MM.1S (cell line): ENCODE data around the gene B3GAT3.

Experiments used
- DNase-seq: peaks from one replicate; pipeline ENCODE4 v3.0.0-alpha.2; 2015
- H2AFZ ChIP-seq: fragments of 300-600 bp; sonication (generic); 2 replicates; pipeline ENCODE4 v1.6.0; 2016; ENCODE audit warnings: antibody characterized with exemption, low read length
- H3F3A ChIP-seq: fragments of 300-600 bp; sonication (generic); 2 replicates; pipeline ENCODE4 v1.6.1; 2016; ENCODE audit warnings: mild to moderate bottlenecking, antibody characterized with exemption, low read length, moderate library complexity, mixed read lengths; ENCODE audit not compliant: insufficient read depth
- H3K27ac ChIP-seq: fragments of 300-600 bp; sonication (generic); 2 replicates; pipeline ENCODE4 v1.5.1; 2016; ENCODE audit warnings: mild to moderate bottlenecking, low read length
- H3K27me3 ChIP-seq: fragments of 300-600 bp; sonication (generic); replicated peaks from 2 replicates; pipeline ENCODE4 v1.6.0; 2016; ENCODE audit warnings: low read length; ENCODE audit not compliant: insufficient read depth
- H3K36me3 ChIP-seq: fragments of 300-600 bp; sonication (generic); replicated peaks from 2 replicates; pipeline ENCODE4 v1.6.1; 2016; ENCODE audit warnings: mild to moderate bottlenecking, low read length, mixed read lengths; ENCODE audit not compliant: insufficient read depth
- H3K4me1 ChIP-seq: fragments of 300-600 bp; sonication (generic); 2 replicates; pipeline ENCODE4 v1.6.1; 2016; ENCODE audit warnings: low read length, mixed read lengths
- H3K4me2 ChIP-seq: fragments of 300-600 bp; sonication (generic); 2 replicates; pipeline ENCODE4 v1.6.0; 2016; ENCODE audit warnings: low read depth, low read length
- H3K4me3 ChIP-seq: fragments of 300-600 bp; sonication (generic); 2 replicates; pipeline ENCODE4 v1.5.1; 2016; ENCODE audit warnings: low read length, mixed read lengths
- H3K79me2 ChIP-seq: fragments of 300-600 bp; sonication (generic); 2 replicates; pipeline ENCODE4 v1.6.1; 2016; ENCODE audit warnings: mixed run types, low read length, mixed read lengths
- H3K9ac ChIP-seq: fragments of 300-600 bp; sonication (generic); 2 replicates; pipeline ENCODE4 v1.6.1; 2016; ENCODE audit warnings: low read length, mixed read lengths
- H3K9me2 ChIP-seq: fragments of 300-600 bp; sonication (generic); replicated peaks from 2 replicates; pipeline ENCODE4 v1.6.1; 2016; ENCODE audit warnings: mild to moderate bottlenecking, low read length, mixed read lengths; ENCODE audit not compliant: insufficient read depth
- H3K9me3 ChIP-seq: fragments of 300-600 bp; sonication (generic); replicated peaks from 2 replicates; pipeline ENCODE4 v1.6.1; 2016; ENCODE audit warnings: mild to moderate bottlenecking, low read length, mixed read lengths; ENCODE audit not compliant: insufficient read depth
- H4K20me1 ChIP-seq: fragments of 300-600 bp; sonication (generic); 2 replicates; pipeline ENCODE4 v1.6.1; 2016; ENCODE audit warnings: mild to moderate bottlenecking, low read length, moderate library complexity, mixed read lengths; ENCODE audit not compliant: insufficient read depth
- EZH2 ChIP-seq: fragments of 300-600 bp; sonication (generic); optimal IDR thresholded peaks from 2 replicates; pipeline ENCODE3; 2017; ENCODE audit warnings: low read depth, mild to moderate bottlenecking, antibody characterized with exemption, low read length, mixed read lengths
- EZH2phosphoT487 ChIP-seq: fragments of 300-600 bp; sonication (generic); IDR thresholded peaks from 2 replicates; pipeline ENCODE4 v1.6.1; 2018; ENCODE audit warnings: antibody characterized with exemption, low read length
- TF ChIP-seq, protein P1 (sequence below): fragments of 300-600 bp; sonication (generic); IDR thresholded peaks from 2 replicates; pipeline ENCODE4 v1.5.1; 2016; ENCODE audit warnings: antibody characterized with exemption, low read length, mixed read lengths

The B3GAT3 gene

GRCh38 chr11:62611705-62612365 is 10.0 kb downstream of the B3GAT3 start:
- Histone ChIP-seq H3K4me2 (peak overlapping the region; percentile 87), H3K27ac (peak overlapping the region; percentile 51; the same call in 1 of the 2 replicates), H3K9me3 (no peaks in the 10 kb centered on the region), H3K36me3 (no peaks in the 10 kb centered on the region), H2AFZ (peak overlapping the region; percentile 79), H3K4me1 (peaks cover 14% of the 10 kb centered on the region), H3F3A (peaks cover 10% of the 10 kb centered on the region), H4K20me1 (no peaks in the 10 kb centered on the region), H3K79me2 (peaks cover 13% of the 10 kb centered on the region), H3K9me2 (no peaks in the 10 kb centered on the region), H3K9ac (peak overlapping the region; percentile 69), H3K27me3 (no peaks in the 10 kb centered on the region), H3K4me3 (peak overlapping the region; percentile 82)
- no peak for TF ChIP-seq EZH2
- no peak for DNase-seq

GRCh38 chr11:62610814-62611704 is 10.7 kb downstream of the B3GAT3 start:
- Histone ChIP-seq H3K4me2 (peak overlapping the region; percentile 87), H3K4me1 (peaks cover 14% of the 10 kb centered on the region), H3K36me3 (no peaks in the 10 kb centered on the region), H3K79me2 (peaks cover 13% of the 10 kb centered on the region), H3K4me3 (peak overlapping the region; percentile 82), H3K9ac (peak overlapping the region; percentile 69), H3F3A (peaks cover 10% of the 10 kb centered on the region), H3K9me2 (no peaks in the 10 kb centered on the region), H3K27me3 (no peaks in the 10 kb centered on the region), H2AFZ (peak overlapping the region; percentile 79; the same call in 1 of the 2 replicates), H3K9me3 (no peaks in the 10 kb centered on the region), H4K20me1 (no peaks in the 10 kb centered on the region), H3K27ac (no peak overlapping the region)
- DNase-seq, result no peak
- TF ChIP-seq EZH2 (no peak), EZH2phosphoT487 (no peak)
- TF ChIP-seq, protein P1, sequence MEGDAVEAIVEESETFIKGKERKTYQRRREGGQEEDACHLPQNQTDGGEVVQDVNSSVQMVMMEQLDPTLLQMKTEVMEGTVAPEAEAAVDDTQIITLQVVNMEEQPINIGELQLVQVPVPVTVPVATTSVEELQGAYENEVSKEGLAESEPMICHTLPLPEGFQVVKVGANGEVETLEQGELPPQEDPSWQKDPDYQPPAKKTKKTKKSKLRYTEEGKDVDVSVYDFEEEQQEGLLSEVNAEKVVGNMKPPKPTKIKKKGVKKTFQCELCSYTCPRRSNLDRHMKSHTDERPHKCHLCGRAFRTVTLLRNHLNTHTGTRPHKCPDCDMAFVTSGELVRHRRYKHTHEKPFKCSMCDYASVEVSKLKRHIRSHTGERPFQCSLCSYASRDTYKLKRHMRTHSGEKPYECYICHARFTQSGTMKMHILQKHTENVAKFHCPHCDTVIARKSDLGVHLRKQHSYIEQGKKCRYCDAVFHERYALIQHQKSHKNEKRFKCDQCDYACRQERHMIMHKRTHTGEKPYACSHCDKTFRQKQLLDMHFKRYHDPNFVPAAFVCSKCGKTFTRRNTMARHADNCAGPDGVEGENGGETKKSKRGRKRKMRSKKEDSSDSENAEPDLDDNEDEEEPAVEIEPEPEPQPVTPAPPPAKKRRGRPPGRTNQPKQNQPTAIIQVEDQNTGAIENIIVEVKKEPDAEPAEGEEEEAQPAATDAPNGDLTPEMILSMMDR, result no peak

DNA sequence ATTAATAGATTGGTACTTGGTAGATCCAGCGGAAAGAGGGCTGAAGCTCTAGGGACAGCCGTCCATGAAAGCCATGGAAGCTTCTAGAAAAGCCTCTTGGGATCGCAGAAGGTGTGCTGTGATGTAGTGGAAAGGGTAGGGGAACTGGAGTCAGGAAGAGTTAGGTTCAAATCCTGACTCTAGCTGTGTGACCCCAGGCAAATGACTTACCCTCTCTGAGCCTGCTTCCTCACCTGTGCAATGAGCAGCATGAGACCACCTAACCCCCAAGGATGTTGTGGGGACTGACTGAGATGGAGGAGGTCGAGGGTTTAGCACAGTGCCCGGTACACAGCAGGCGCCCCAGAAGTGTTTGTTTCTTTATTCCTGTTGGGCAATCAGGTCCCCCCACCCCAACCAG is 11.4 kb downstream of the B3GAT3 start:
- H3F3A ChIP-seq, result peaks cover 10% of the 10 kb centered on the region
- no peak overlapping the region for H3K27ac ChIP-seq
- H3K36me3 ChIP-seq, result no peaks in the 10 kb centered on the region
- peaks cover 13% of the 10 kb centered on the region for H3K79me2 ChIP-seq
- H3K9me3 ChIP-seq, result no peaks in the 10 kb centered on the region
- no peaks in the 10 kb centered on the region for H4K20me1 ChIP-seq
- H3K9me2 ChIP-seq, result no peaks in the 10 kb centered on the region
- H3K4me3 ChIP-seq, result no peak overlapping the region
- H3K27me3 ChIP-seq, result no peaks in the 10 kb centered on the region
- no peak overlapping the region for H3K4me2 ChIP-seq
- H2AFZ ChIP-seq, result no peak overlapping the region
- peaks cover 14% of the 10 kb centered on the region for H3K4me1 ChIP-seq
- DNase-seq, result no peak
- H3K9ac ChIP-seq, result no peak overlapping the region
- TF ChIP-seq EZH2phosphoT487, result no peak
- no peak for TF ChIP-seq EZH2
- TF ChIP-seq, protein P1, result no peak
